GM12875 (cell line): Measurements from ENCODE around the gene ZCCHC24.
"Not testable (repeated sequence)": the region's sequence is repeated elsewhere in the genome, so short reads cannot be mapped to it uniquely, and the experiment has no call there.

Source experiments
- H3K4me3 ChIP-seq: one replicate; pipeline ENCODE4 v1.5.1; 2011; ENCODE audit warnings: low read depth, low read length, control low read depth
- TF ChIP-seq, protein P1 (sequence below): IDR thresholded peaks from 2 replicates; pipeline ENCODE4 v1.5.1; 2011; ENCODE audit warnings: low read depth, mild to moderate bottlenecking, control low read depth, inconsistent platforms, low read length, moderate library complexity, borderline replicate concordance; ENCODE audit not compliant: insufficient read depth

The ZCCHC24 gene

GRCh38 chr10:79340646-79341244 lies 104.7 kb downstream of the ZCCHC24 start:
- TF ChIP-seq, protein P1, sequence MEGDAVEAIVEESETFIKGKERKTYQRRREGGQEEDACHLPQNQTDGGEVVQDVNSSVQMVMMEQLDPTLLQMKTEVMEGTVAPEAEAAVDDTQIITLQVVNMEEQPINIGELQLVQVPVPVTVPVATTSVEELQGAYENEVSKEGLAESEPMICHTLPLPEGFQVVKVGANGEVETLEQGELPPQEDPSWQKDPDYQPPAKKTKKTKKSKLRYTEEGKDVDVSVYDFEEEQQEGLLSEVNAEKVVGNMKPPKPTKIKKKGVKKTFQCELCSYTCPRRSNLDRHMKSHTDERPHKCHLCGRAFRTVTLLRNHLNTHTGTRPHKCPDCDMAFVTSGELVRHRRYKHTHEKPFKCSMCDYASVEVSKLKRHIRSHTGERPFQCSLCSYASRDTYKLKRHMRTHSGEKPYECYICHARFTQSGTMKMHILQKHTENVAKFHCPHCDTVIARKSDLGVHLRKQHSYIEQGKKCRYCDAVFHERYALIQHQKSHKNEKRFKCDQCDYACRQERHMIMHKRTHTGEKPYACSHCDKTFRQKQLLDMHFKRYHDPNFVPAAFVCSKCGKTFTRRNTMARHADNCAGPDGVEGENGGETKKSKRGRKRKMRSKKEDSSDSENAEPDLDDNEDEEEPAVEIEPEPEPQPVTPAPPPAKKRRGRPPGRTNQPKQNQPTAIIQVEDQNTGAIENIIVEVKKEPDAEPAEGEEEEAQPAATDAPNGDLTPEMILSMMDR = no peak
- H3K4me3 ChIP-seq = no peak overlapping the region

DNA sequence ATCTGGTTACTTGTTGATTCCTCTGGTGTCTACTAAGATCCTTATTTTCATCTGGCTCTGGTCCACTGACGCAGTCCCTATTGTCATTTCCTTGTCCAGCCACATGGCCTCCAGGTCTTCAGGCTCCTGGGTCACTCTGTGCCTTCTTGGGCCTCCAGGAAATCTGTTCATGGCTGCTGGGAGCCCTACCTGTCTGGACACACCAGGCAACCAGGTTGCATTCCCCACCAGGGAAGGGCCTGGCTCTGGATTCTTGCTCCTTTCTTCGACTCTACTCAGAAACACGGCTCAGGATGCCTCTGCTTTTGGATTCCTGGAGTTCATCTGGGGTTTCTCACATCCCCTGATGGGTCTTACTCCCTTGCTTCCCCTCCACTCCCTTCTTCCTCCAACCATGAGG lies 106.2 kb downstream of the ZCCHC24 start:
- TF ChIP-seq, protein P1 = no peak
- no peak overlapping the region for H3K4me3 ChIP-seq

DNA sequence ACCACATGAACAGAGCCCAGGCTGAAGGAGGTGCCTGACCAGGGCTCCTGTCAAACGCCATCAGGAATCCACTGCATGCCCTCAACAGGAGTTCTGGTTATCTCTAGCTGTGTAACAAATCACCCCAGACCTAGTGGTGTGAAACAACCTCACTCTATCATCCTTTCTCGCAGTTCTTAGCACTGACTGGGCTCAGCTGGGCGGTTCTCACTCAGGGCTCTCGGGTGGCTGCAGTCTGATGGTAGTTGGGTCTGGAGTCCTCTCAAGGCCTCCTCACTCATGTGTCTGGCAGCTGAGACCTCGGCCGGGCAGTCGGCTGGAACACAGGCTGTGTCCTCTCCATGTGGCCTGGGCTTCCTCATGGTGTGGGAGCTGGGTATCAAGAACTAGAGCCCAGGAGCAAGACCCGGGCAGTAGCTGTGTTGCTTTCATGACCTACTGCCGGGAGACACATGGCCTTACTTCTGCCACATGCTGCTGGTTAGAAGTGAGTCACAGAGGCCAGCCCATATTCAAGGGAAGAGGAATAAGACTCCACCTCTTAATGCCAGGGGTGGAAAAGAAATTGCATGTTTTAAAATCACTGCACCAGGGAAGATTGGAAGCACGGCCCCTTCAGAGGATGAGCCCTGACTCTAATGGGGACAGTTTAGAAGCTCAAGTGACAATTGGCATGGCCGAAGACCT lies 107.5 kb downstream of the ZCCHC24 start:
- not testable (repeated sequence) for H3K4me3 ChIP-seq

- H3K4me3 ChIP-seq = no peak overlapping the region
- TF ChIP-seq, protein P1 = no peak
Measured at GRCh38 chr10:79336739-79337138, 108.7 kb downstream of the ZCCHC24 start.

- H3K4me3 ChIP-seq = no peak overlapping the region
- TF ChIP-seq, protein P1 = no peak
Measured at GRCh38 chr10:79336276-79336675, 109.1 kb downstream of the ZCCHC24 start.

- H3K4me3 ChIP-seq = no peak overlapping the region
- TF ChIP-seq, protein P1 = no peak
Measured at GRCh38 chr10:79335470-79336235, 109.8 kb downstream of the ZCCHC24 start.

DNA sequence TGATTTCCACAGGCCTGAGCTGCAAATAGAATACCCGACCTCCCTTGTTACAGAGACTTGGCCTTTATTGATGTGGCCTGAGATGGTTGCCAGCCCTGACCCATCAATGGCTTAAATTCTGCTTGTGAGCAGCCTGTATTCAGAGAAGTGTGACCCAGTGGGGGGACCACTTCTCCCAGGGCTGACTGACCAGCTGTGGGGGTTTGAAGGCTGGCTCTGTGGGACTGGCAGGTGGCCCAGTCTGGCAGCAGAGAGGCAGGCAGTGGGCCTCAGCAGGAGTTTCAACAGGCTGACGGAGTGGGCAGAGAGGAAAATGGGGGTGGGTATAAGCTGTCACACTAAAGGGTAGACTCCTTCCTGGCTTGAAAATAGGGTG lies 110.3 kb downstream of the ZCCHC24 start:
- no peak overlapping the region for H3K4me3 ChIP-seq
- TF ChIP-seq, protein P1 = no peak
